H1 (cell line): ENCODE results near the gene RNF4.

Experiments used
- ATF2 ChIP-seq: IDR thresholded peaks from 2 replicates; pipeline ENCODE4 v1.6.1; 2012; ENCODE audit warnings: low read length, inconsistent platforms
- CTCF ChIP-seq, 3 experiments: IDR thresholded peaks; 1 replicate in 2 of 3; 2 replicates in 1 of 3; pipeline versions ENCODE4 v1.5.1 to v1.6.1; 2011; ENCODE audit warnings: low read length in 3 of 3, mild to moderate bottlenecking in 3 of 3, inconsistent platforms in 2 of 3, low read depth in 1 of 3, moderate library complexity in 1 of 3; ENCODE audit not compliant: insufficient read depth in 1 of 3; ENCODE audit errors: control extremely low read depth in 1 of 3
- EZH2 ChIP-seq: fragments of 200-600 bp; sonication (generic); IDR thresholded peaks from 2 replicates; pipeline ENCODE4 v1.7.1; 2012; ENCODE audit warnings: low read depth, mild to moderate bottlenecking, moderate library complexity, low read length, inconsistent platforms; ENCODE audit not compliant: severe bottlenecking
- JUN ChIP-seq: IDR thresholded peaks from 2 replicates; pipeline ENCODE4 v1.6.1; 2011; ENCODE audit warnings: low read depth, mild to moderate bottlenecking, improper control_type of control experiment, low read length
- MAFK ChIP-seq: IDR thresholded peaks from 2 replicates; pipeline ENCODE4 v1.6.1; 2012; ENCODE audit warnings: low read depth, mild to moderate bottlenecking, improper control_type of control experiment, low read length
- POLR2A ChIP-seq, 2 experiments: IDR thresholded peaks; 1 replicate in 1 of 2; 2 replicates in 1 of 2; pipeline ENCODE4 v1.6.1; 2011; ENCODE audit warnings: low read depth in 2 of 2, low read length in 2 of 2, mild to moderate bottlenecking in 2 of 2; ENCODE audit errors: control extremely low read depth in 1 of 2
- POU5F1 ChIP-seq: IDR thresholded peaks from 2 replicates; pipeline ENCODE4 v1.6.1; 2011; ENCODE audit warnings: low read depth, mild to moderate bottlenecking, low read length, moderate library complexity
- RNF2 ChIP-seq: fragments of 200-900, 300-1000 bp; sonication (generic); IDR thresholded peaks from 2 replicates; pipeline ENCODE4 v1.7.1; 2016; ENCODE audit warnings: borderline replicate concordance, low read depth, mild to moderate bottlenecking, antibody characterized with exemption, low read length; ENCODE audit not compliant: poor library complexity, severe bottlenecking; ENCODE audit errors: missing control alignments
- SIN3A ChIP-seq, 2 experiments: IDR thresholded peaks in 1 of 2; conservative IDR thresholded peaks in 1 of 2; 2 replicates each; pipeline ENCODE4 v1.6.1; 2011 to 2012; ENCODE audit warnings: low read length in 2 of 2, improper control_type of control experiment in 1 of 2, low read depth in 1 of 2, mild to moderate bottlenecking in 1 of 2
- SIRT6 ChIP-seq: IDR thresholded peaks from one replicate; pipeline ENCODE4 v1.7.1; 2012; ENCODE audit warnings: low read length, inconsistent platforms
- SP2 ChIP-seq: IDR thresholded peaks from 2 replicates; pipeline ENCODE4 v1.6.1; 2012; ENCODE audit warnings: mild to moderate bottlenecking, low read length, inconsistent platforms
- TAF1 ChIP-seq: IDR thresholded peaks from 2 replicates; pipeline ENCODE4 v1.6.1; 2011; ENCODE audit warnings: mild to moderate bottlenecking, low read depth, low read length
- ZNF274 ChIP-seq: IDR thresholded peaks from 2 replicates; pipeline ENCODE4 v1.7.0; 2012; ENCODE audit warnings: low read length, borderline replicate concordance; ENCODE audit errors: extremely low read depth
- TF ChIP-seq, protein P1 (sequence below): IDR thresholded peaks from 2 replicates; pipeline ENCODE4 v1.6.1; 2012; ENCODE audit warnings: inconsistent platforms

DNA sequence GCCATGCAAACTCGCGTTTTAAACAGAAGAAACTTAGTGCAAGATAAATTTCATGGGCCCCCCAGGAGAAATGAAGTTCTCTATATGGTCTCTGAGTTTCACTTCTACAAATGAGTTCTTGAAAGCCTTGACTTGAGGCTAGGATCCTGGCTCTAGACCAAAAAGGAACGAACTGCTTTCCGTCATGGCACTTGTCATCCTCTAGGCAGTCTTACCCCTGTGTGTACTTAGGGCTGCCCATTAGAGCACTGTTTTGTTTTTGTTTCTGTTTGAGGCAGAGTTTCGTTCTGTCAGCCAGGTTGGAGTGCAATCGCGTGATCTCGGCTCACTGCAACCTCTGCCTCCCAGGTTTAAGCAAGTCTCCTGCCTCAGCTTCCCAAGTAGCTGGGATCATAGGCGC lies 29.0 kb downstream of the RNF4 start:
- TF ChIP-seq SIRT6 (no peak), RNF2 (no peak), SP2 (no peak), POLR2A (IDR thresholded peaks at IDR 0.05; ENCODE audit: control extremely low read depth in 1 of 2, low read depth in 2 of 2, low read length in 2 of 2) (no peak), JUN (no peak), CTCF (IDR thresholded peaks at IDR 0.05; ENCODE audit: control extremely low read depth in 1 of 3, insufficient read depth in 1 of 3, low read depth in 1 of 3, low read length in 3 of 3) (no peak), POU5F1 (no peak), ZNF274 (no peak), SIN3A (conservative IDR thresholded peaks at IDR 0.05 in 1 of 2, IDR thresholded peaks at IDR 0.05 in 1 of 2; ENCODE audit: low read depth in 1 of 2, low read length in 2 of 2) (no peak), TAF1 (no peak), ATF2 (no peak), EZH2 (no peak), MAFK (no peak)
- TF ChIP-seq, protein P1, sequence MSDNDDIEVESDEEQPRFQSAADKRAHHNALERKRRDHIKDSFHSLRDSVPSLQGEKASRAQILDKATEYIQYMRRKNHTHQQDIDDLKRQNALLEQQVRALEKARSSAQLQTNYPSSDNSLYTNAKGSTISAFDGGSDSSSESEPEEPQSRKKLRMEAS = no peak
